CD4-positive, alpha-beta T cell treated with Interleukin-17A for 4 hours (primary cell): ENCODE measurements around the gene FAM3B.
A peak's percentile ranks its signal among the peaks of the same experiment; 100 is the strongest.

Source experiments
- DNase-seq: peaks from one replicate; pipeline ENCODE4 v3.0.0-alpha.2; 2020; ENCODE audit warnings: mixed read lengths

FAM3B gene

DNA sequence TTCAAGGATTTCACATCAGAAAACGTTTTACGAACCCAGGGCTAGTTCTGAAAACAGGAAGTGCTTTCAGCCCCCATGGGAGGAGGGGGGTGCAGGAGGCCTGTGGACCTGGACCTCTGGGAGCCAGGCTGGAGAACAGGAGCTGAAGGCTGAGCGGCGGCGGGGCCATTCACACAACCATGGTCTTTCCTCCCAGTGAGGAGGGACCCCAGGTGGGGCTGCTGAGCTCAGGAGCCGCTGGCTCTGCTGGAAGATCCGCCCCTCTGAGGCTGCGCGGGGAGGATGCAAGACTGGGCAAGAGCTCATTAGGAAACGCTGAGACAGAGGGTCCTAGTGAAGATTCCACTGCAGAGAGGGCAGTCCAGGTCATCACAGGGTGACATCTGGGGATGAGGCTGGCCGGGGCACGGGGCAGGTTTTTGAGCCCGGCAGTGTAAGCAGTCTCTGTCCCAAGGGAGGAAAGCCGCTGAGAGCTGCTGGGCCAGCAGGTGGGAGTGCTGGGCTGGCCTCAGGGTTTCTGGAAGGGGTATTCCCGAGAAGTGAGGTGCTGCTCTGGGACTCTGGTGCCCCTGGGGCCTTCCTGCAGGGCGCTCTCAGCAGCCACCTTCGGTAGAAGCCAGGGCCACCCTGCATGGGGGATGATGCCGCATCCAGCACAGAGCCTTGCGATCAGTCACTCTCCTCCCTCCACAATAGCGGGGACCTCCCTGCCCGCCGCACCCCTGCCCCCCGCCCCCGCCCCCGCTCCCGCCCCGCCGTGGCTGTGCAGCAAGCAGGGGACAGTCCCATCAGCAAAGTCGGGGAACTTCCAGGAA, 52.7 kb downstream of the FAM3B start:
- peak; percentile 65 for DNase-seq

DNA sequence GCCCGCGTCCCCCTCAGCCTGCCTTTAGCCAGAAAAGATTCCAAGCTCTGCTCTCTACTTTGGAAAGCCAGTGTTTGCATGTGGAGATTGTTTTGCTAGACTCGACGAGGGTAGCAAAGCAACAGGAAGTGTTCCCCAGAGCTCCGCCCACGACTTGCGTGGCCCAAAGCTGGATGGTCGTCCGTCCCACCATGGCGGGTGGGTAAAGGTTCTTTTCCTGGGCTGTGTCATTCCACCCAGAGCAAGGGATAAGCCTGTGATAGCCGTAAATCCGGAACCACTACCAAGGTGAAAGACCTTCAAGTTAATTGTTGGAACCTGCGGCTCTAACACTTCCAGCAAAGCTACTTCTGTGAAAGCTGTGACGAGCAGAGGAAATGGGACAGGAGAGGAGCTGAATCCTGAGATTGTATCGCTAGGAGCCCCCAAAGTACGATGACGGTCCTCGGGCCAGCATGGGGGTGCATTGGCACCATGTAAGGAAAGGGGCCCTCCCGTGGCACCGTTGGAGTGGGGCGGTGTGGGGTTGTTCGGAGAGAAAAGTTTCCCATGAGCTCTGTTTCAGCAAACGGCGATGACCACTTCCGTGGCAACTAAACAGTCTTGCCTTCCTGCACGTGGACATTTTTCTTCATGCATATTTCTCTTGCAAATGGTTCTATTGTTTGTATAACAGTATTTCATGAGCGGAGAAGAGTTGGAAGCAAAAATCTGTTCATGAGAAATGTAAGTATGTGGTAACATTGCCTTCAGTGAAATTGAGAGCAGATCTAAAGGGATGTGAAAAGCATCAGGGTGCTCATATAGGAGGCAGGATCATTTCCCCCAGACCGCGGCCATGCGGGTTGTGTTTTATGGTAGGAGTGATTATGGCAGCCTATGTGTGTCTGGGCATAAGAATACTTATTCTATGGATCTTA, 53.6 kb downstream of the FAM3B start:
- DNase-seq: peak; percentile 73

DNA sequence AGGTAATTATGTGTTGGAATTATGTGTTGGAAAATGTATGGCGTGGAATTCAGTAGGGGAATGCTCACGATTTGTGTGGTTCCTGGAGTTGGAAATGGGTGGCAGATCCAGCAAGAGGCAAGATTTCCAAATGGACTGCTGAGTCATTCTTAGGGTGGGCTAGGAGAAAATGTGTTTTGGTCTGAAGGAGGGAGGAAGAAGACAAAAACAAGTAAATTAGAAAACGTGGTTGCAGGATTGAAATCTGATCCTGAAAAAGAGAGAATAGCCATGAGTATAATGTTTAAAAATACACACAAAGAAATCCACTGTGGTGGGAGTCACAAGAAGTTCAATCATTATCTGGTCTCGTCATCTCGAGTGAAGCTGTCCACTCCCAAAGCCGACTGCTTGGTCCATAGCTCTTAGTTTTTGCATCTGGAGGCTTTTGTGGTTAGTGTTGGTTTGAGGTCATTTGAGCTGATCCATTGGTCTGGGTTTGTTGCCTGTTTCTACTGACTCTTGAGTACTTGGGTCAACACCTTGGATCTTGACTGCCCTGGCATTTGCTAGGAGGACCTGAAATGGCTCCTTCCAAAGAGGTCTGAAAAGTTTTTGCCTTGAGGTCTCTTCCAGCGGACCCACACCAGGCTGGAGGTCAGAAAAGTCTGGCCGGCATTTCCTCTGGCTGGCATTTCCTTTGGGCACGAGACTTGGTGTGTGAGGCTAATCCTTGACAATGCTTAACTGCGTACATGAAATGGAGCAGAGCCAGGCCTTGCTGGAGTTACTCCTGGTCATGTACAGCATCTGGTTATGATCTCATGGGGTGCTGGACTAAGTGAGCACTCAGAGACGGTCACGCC, 54.5 kb downstream of the FAM3B start:
- no peak for DNase-seq

DNA sequence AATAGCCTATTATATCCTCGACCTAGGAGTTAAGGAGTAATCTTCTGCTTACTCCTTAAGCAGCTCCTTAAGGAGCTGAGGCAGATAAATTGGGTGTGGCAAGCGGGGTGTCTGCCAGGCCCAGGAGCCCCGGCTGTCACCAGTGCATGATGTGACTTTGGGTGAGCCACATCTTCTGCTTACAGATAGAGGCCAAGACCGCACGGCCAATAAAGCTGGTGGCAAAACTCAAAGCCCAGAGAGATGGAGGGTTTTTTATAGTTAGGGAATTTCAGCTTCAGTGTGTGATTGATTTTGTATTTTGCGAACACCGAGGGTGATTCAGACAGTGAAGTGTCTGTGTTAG, 55.1 kb downstream of the FAM3B start:
- no peak for DNase-seq

DNA sequence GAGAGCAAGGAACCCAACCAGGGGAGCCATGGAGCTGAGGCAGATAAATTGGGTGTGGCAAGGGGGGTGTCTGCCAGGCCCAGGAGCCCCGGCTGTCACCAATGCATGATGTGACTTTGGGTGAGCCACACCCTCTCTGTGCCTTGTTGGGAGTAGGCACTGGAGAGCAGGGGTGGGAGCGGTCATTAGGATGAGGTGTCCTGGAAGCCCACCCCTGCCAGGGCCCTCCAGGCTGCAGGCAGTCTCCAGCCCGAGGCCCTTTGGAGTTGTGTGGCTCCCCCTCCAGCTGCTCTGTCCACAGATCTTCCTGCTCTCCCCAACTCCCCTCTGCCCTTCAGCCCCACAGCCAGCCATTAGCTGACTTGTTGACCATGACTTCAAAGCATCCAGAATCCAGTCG, 56.7 kb downstream of the FAM3B start:
- no peak for DNase-seq

DNA sequence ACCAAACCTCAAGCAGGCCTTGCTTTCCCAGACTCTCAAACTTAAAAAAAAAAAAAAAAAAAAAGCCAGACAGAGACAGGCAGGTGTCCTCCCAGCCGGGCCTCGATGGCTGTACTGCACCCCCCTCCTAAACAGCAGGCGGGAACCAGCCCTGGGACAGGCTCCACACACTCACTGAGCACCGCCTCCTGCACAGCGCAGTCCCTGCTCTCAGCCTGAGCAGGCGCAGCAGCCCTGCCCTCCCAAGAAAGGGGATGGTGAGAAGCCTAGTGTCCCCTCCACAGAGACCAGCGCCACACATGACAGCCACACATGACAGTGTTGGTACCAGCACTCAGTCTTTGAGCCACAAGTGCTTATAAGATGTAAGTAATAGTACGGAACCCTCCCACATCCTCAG, 57.2 kb downstream of the FAM3B start:
- no peak for DNase-seq

DNA sequence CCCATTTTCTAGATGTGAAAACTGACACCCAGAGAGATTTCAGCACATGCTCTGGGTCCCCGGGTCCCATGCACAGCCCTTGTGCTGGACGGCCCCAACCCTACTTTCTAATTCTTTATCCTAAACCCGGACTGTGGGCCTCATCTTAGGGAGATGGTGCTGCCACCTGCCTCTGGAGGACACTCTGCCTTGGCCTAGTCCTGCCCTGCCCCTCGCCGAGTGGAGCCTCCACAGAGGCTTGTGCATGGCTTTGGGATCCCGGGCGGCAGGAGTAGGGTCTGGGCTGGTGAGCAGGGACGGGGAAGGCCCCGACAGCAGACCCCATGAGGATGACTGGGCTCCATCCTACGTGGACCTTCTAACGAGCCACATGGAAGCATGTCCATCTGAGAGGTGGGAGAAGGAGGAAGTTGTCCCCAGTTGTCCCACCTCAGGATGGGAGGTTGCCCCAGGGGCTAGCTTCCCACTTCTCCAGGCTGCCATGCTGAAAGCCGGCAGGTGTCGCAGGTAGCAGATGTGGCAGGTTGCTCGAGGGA, 57.6 kb downstream of the FAM3B start:
- DNase-seq: no peak

DNA sequence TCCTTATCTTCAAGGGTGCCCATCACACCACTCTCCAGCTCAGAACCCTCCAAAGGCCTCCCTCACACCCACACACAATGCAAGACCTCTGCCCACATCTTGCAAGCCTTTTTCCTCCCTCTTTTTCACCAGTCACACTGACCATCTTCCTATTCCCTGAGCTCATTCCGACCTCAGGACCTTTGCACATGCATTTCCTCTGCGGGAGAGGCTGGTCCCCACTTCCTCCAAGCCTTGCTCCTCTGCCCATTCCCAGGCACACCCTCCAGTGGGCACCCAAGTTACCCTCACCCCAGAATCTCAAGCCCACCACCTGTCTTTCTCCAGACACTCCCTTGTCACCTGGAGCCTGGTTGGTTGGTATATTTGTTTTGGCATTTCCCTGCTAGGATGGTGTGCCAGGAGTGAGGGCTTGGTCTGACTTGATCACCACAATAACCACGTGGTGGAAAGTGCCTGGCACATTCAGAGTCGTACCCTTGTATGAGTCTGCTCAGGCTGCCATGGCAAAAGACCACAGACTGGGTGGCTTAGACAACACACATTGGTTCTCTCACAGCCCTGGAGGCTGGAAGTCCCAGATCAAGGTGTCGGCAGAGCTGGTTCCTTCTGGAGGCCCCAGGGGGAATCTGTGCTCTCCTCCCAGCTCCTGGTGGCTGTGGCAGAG, 58.4 kb downstream of the FAM3B start:
- DNase-seq: no peak

DNA sequence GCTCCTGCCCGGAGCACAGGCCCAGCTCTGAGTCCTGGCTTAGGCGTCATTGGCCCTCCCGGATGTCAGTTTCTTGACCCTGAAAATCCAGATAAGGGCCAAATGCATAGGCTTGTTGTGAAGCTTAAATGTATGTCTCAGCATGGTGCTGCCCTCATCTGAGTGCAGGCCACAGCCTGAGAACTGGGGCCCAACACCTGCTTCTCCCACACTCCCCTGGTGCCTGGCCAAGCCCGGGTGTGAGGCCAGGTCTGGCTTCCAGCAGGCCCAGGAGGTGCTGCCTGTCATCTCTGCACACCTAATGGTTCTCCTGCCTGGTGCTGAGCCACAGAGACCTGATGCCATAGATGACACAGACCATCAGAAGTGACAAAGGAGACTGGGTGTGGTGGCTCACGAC, 59.3 kb downstream of the FAM3B start:
- DNase-seq: no peak

DNA sequence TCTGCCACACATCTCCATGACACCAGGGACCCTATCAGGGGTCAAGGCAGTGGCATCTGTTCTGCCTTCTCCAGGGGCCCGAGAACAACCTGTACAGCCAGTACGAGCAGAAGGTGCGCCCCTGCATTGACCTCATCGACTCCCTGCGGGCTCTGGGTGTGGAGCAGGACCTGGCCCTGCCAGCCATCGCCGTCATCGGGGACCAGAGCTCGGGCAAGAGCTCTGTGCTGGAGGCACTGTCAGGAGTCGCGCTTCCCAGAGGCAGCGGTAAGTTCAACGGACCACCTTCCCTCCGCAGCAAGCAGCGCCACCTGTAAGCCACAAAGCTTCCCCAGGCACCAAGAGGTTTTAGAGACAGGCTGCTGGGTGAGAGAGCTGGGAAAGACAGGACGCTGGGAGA, 61.1 kb downstream of the FAM3B start:
- no peak for DNase-seq

DNA sequence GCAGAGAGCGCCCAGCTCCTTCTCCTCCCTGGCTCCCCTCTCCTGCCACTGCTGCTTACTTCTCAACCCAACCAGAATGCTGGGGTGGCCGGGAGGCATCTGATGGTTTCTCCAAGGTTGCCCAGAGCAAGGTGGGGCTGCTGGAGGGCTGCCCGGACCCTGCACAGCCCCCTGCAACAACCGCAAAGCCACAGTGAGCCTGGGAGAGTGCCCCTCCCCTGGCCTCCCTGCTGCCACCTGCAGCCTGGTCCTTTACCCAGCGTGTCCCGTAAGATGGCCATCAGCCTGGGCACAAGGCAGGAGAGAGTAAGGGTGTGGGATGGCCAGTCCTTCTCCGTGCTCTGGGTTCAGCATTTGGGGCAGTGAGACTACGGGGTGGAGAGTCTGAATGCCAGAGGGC, 62.2 kb downstream of the FAM3B start:
- DNase-seq: no peak

DNA sequence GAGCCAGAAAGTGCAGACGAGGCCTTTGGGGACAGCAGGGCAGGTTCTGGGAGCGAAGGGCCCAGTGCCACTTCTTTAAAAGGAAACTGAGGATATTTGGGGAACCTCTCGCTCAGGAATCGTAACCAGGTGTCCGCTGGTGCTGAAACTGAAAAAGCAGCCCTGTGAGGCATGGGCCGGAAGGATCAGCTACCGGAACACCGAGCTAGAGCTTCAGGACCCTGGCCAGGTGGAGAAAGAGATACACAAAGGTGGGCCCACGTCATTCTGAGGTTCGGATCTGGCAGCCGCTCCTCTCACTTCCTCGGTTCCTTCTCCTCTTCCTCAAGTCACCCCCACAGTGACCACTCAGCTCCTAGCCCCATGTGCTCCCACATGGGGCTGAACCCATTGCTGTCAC, 63.3 kb downstream of the FAM3B start:
- no peak for DNase-seq

DNA sequence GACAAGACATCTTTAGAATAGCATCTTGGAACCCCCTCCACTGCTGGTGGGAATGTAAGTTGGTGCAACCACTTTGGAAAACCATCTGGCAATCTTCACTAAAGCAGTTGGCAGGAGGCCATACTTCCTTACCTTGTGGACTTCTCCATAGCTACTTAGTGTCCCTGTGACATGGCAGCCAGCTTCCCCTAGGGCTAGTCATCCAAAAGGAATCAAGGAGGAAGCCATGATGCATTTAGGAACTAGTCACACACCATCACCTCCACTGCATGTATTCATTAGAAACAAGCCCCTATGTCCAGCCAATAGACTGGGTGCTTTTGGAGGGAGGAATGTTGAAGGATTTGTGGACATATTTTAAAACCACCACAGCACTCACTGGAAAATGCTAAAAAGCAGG, 65.1 kb downstream of the FAM3B start:
- DNase-seq: no peak

DNA sequence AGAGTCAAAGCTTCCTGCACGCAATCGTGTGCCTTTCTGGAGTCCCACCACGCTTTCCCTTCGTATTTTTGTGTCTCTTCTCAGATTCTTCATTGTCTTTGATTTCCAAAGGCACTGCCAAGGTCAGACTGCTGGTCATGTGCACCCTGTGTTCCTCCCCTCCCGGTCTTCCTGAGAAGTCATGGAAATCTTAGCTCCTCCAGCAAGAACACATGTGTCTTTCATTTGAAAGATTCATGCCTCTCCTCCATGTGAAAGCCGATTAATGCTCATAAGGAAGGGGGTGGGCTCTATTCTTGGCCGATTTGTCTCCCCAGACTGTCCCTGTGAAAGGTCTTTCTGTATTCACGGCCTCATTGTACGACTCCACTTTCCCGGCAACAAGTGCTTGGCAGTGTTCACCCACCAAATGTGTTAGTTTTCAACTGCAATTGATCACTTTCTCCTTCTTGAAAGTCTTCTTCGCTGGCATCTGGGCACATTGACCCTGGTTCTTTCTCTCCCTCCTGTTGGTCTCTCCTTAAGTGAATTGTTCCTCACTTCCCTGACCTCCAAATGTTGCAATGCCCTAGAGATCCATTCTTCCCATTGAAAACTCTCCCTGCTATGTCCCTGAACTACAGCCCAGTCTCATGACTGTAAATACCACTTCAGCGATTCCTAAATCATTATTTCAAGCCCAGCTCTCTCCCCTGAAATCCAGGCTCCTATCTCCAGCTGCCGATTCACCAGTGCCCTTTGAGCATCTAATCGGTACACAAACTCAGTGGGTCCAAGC, 70.6 kb downstream of the FAM3B start:
- no peak for DNase-seq

DNA sequence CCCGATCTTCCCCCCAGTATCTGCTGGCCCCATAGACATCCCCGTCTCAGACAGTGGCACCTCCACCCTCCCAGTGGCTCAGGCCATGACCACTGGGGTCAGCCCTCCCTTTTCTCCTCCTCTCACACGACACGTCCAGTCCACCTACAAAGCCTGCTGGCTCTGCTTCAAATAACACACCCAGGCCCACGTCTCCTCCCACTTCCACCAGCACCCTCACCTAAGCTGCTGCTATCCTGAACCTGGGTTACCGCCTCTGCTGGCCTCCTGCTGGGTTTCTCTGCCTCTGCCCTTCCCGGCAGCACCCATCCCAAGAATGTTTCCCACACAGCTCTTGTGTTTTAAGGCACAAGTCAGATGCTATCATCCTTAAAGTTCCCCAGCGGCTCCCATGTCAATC, 71.2 kb downstream of the FAM3B start:
- no peak for DNase-seq

DNA sequence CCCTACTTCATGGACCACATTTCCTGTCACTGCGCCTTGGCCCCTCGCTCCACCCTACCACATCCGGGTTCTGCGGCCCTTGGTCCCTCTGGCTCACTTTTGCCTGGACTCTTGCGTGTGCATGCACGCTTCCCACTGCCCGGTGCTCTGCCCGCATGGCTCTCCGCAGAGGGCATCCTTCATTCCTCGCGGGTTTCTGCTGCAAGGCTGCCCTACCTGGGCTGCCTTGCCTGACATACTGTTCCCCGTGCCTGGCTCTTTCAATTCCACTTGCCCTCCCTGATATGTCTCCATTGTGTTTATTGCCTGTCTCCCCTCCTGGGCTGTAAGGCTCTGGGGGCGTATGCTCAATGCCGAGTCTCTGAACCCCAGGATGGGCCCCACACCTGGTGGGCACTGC, 71.7 kb downstream of the FAM3B start:
- no peak for DNase-seq

DNA sequence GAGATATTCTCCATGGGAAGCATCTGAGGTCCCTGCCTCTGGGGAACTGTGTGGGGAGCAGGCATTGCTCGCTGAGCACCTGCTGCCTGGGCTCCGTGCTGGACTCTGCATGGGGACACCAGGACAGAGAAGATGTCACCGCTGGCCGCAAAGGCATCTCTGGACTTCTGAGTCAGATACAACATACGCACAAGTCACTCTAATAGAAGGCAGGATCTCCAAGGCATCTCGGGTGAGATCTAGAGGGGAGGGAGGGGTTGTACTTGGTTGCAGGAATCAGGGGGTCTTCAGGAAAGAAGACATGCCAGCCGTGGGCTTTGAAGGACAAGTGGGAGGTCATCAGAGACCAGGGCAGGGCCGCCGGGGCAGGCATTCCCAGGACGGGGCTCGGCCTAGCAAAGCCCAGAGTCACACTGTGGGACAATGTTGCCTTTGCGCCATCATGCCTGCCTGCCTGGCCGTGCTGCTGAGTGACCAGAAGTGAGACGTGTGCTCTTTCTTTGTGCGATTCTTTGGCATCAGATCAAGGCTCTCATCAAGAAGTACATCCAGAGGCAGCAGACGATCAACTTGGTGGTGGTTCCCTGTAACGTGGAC, 73.5 kb downstream of the FAM3B start:
- DNase-seq: no peak

DNA sequence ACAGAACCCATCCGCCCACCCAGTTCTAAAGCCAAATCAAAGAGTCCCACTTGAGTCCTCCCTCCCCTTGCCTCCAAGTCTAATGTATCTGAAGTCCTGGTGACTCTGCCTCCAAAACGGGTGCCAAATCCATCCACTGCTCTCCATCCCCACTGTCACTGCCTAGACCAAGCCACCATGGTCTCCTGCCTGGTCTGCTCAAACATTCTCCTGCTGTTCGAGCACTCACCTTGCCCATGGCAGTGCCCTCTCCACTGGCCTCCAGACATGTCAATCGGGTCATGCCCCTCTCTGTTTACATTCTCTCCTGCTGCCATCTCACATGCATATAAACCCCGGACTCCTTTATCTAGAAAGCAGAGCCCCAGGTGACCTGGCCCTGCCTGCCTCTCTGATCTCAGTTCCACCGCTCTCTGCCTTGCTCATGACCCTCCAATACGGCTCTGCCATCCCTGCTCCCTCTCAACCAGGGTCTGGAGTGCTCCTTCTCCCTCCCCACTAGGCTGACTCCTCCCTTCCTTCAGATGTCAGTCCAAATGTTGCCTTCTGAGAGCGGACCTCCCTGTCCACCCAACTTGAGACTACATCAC, 77.4 kb downstream of the FAM3B start:
- DNase-seq: no peak

DNA sequence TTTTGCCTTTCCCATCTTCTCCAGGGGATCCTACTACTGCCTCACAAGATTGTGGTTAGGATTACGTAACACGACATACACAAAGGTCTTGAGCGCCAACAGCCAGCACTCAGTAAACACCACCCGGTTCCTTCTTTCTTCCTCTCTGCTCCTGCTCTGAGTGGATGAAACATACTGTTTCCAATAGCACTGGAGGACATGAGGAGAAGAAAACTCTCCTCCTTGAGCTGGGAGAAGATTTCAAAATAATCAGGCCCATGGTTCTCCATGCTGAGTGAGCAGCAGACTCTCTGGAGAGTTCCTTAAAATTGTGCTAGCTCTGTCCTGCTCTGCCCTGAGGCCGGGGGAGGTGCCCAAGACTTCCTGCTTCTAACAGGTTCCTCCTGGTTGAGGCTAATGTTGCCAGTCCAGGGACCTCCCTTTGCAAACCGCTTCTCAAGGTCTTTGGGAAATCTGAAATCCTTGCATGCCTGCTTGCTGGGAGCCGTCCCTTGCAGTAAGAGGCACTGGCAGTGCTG, 80.0 kb downstream of the FAM3B start:
- no peak for DNase-seq

DNA sequence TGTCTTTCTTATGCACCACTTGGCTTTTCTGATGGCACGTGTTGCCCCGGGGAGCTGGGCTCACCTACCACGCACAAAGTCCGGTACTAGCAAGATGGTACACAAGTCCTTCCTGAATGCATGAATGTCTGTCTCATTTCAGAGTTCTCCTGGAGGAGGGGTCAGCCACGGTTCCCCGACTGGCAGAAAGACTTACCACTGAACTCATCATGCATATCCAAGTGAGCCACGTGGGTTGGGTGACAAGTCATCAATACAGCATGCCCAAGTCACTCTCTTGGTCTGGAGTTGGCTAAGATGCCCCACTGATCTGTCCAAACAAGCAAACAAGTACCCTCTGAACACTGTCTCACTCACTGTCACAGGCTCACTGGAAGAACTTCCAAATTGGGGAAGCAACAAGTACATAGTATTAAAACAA, 80.9 kb downstream of the FAM3B start:
- no peak for DNase-seq

DNA sequence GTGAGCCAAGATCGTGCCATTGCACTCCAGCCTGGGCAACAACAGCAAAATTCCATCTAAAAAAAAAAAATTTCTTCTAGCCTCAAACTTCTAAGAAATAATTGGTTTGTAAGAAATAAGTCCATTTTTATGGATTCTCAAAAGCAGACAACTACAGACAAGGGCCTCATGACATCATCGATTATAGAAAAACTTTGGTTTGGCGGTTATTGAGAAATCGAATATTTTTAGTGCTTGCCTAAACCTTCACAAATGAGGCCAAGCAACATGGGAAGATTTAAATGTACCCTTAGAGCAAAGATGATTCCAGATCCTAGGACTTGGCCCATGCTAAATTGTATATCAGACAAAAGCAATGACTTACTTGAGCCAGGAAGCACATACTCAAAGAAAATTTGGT, 81.7 kb downstream of the FAM3B start:
- DNase-seq: no peak
